Measurements from ENCODE around the gene HAAO. TPM values are rescaled to one million over a fixed set of nuclear protein-coding genes. Genes with fewer than 3 reads are reported as not detected.
"Not testable (repeated sequence)": the region's sequence is repeated elsewhere in the genome, so short reads cannot be mapped to it uniquely, and the experiment has no call there.

Gene HAAO
- total RNA-seq, 3 donors from 2014 or later: 4.4 to 6.2 (median 5.9) TPM

DNA sequence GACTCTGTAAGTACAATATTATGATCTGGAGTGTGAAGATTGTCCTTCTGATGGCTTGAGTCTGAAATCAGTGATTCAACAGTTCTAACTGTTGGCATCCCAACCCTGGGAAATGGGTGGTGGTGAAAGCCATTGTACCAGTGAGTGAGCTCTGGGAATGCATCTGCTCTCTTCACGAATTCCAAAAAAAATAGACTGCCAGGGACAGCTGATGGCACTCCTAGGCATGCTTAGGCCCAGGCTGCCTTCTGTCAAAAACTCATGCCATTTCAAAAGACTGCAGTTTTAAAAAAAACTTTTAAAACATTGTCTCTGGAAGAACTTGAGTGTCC is 48.8 kb downstream of the HAAO start:
- DNase-seq (ENCODE audit: low spot score in 2 of 2): no peak
- H3K27ac ChIP-seq: no peak overlapping the region
- no peaks in the 10 kb centered on the region for H3K4me1 ChIP-seq
- TF ChIP-seq POLR2AphosphoS5 (IDR thresholded peaks at IDR 0.05) (no peak), POLR2A (IDR thresholded peaks at IDR 0.05) (no peak)
- TF ChIP-seq, protein P1, sequence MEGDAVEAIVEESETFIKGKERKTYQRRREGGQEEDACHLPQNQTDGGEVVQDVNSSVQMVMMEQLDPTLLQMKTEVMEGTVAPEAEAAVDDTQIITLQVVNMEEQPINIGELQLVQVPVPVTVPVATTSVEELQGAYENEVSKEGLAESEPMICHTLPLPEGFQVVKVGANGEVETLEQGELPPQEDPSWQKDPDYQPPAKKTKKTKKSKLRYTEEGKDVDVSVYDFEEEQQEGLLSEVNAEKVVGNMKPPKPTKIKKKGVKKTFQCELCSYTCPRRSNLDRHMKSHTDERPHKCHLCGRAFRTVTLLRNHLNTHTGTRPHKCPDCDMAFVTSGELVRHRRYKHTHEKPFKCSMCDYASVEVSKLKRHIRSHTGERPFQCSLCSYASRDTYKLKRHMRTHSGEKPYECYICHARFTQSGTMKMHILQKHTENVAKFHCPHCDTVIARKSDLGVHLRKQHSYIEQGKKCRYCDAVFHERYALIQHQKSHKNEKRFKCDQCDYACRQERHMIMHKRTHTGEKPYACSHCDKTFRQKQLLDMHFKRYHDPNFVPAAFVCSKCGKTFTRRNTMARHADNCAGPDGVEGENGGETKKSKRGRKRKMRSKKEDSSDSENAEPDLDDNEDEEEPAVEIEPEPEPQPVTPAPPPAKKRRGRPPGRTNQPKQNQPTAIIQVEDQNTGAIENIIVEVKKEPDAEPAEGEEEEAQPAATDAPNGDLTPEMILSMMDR (IDR thresholded peaks at IDR 0.05): no peak
- H3K27me3 ChIP-seq: no peaks in the 10 kb centered on the region
- intact Hi-C loops (cut with DNase I; ENCODE audit: low total_unique reads): loop anchor here (5.0 kb wide), 1 partner anchor 331 kb away; no protein-coding TSS in a partner anchor
- no peaks in the 10 kb centered on the region for H3K9me3 ChIP-seq
- no peak overlapping the region for H3K4me3 ChIP-seq
- no peaks in the 10 kb centered on the region for H3K36me3 ChIP-seq

DNA sequence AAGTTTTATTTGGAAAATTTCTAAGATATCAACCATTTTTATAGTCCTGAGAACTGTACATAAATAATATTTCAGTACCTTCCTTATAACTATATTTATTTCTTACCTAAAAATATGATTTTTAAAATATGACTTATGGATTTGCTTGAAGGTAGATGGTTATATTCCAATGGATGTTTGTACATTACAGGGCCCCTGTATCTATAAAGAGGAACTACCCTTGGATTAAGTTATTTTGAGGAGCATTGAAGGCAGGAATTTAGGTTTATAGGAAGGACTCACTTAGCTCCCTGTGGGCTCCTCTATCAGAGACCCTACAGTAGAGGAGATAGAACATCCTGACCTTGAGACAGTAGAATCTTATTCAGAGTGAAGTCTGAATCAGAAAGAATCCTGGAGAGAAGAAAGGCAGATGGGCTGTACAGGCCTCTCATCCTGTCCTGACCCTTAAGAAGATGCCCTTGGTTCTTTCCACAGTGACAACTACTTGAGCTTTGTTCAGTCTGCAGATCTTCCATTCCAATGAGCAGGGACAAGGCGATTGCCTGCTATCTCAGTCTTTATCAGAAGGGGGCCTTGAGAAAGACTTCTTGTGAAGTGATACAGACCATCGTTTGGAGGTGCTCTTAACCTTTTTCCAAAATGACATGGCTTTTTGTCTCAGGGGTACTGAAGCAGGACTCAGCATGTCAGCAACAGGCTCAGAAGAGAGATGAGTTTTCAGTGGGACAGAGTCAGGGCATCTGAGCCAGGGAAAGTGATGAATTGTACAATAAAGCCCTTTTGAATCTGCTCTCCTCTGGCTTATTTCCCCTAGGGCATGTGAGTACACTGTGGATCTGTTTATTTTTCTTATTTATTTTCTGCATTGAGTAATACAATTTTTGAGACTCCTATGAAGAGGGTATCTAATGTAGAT is 49.4 kb downstream of the HAAO start:
- no peaks in the 10 kb centered on the region for H3K36me3 ChIP-seq
- DNase-seq (ENCODE audit: low spot score in 2 of 2): no peak
- intact Hi-C loops (cut with DNase I; ENCODE audit: low total_unique reads): loop anchor here (5.0 kb wide), 1 partner anchor 331 kb away; no protein-coding TSS in a partner anchor
- H3K9me3 ChIP-seq: no peaks in the 10 kb centered on the region
- TF ChIP-seq POLR2AphosphoS5 (IDR thresholded peaks at IDR 0.05) (no peak), POLR2A (IDR thresholded peaks at IDR 0.05) (no peak)
- TF ChIP-seq, protein P1 (IDR thresholded peaks at IDR 0.05): no peak
- H3K27ac ChIP-seq: no peak overlapping the region
- H3K4me3 ChIP-seq: no peak overlapping the region
- H3K27me3 ChIP-seq: no peaks in the 10 kb centered on the region
- no peaks in the 10 kb centered on the region for H3K4me1 ChIP-seq

DNA sequence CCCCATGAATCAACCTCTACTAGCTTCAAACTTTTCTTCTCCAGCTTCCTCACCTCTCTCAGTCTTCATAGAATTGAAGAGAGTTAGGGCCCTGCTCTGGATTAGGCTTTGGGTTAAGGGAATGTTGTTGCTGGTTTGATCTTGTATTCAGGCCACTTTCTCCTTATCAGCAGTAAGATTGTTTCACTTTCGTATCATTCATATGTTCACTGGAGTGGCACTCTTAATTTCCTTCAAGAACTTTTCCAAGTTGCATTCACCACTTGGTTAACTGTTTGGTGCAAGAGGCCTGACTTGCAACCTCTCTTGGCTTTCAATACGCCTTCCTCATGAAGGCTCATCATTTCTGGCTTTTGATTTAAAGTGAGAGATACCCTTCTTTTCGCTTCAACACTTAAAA is 51.2 kb downstream of the HAAO start:
- H3K27me3 ChIP-seq: no peaks in the 10 kb centered on the region
- no peak overlapping the region for H3K4me3 ChIP-seq
- no peak for DNase-seq (ENCODE audit: low spot score in 2 of 2)
- TF ChIP-seq POLR2AphosphoS5 (IDR thresholded peaks at IDR 0.05) (no peak), POLR2A (IDR thresholded peaks at IDR 0.05) (no peak)
- TF ChIP-seq, protein P1 (IDR thresholded peaks at IDR 0.05): no peak
- no peaks in the 10 kb centered on the region for H3K4me1 ChIP-seq
- intact Hi-C loops (cut with DNase I; ENCODE audit: low total_unique reads): loop anchor here (5.0 kb wide), 1 partner anchor 329 kb away; no protein-coding TSS in a partner anchor
- H3K36me3 ChIP-seq: no peaks in the 10 kb centered on the region
- no peak overlapping the region for H3K27ac ChIP-seq
- H3K9me3 ChIP-seq: no peaks in the 10 kb centered on the region

DNA sequence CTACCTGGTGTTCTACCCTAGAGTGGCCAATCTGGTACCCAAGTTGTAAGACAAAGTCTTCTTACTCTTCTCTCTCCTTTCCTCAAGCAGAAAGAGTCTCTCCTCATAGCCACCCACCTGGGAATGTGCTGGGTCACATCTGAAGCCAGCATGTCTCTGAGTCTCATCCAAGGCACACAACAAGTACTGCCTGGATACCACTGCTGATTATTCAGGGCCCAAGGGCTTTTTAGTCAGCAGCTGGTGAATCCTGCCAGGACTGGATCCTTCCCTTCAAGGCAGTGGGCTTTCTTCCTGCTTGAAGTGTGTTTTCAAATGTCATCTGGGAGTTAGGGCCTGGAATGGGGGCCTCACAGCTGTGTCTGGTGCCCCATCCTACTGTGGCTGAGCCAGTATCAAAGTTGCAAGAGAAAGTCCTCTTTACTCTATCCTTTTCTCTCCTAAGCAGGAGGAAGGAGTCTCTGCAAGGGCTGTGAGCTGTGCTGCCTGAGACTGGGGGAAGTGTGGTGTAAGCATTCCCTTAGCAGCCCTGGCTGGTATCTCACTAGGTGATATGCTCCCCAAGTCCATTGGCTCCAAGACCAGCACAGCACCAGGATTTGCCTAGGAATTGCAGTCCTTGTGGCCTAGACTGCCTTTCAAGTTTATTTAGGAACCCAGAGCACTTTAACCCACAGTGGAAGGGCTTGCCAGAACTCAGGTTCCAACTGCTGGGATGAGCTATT is 55.6 kb downstream of the HAAO start:
- Histone ChIP-seq H3K27me3 (no peaks in the 10 kb centered on the region), H3K27ac (no peak overlapping the region), H3K36me3 (no peaks in the 10 kb centered on the region), H3K4me1 (no peaks in the 10 kb centered on the region), H3K9me3 (no peaks in the 10 kb centered on the region), H3K4me3 (no peak overlapping the region)
- no peak for TF ChIP-seq POLR2A (IDR thresholded peaks at IDR 0.05)
- TF ChIP-seq POLR2AphosphoS5 (IDR thresholded peaks at IDR 0.05): no peak
- TF ChIP-seq, protein P1 (IDR thresholded peaks at IDR 0.05): no peak
- no peak for DNase-seq (ENCODE audit: low spot score in 2 of 2)
- intact Hi-C loops (cut with DNase I; ENCODE audit: low total_unique reads): no loop called here

DNA sequence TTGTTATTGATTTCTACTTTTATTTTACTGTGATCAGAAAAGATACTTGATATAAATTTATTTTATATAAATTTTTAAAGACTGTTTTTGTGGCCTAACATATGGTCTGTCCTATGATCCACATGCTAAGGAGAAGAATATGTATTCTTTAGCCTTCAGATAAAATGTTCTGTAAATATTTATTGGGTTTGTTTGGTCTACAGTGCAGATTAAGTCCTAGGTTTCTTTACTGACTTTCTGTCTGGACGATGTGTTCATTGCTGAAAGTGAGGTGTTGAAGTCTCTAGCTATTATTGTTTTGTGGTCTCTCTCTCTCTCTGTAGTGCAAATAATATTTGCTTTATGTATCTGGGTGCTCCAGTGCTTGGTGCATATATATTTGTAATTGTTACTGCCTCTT is 58.5 kb downstream of the HAAO start:
- H3K9me3 ChIP-seq: peaks cover 0 to 7% of the 10 kb centered on the region in 2 donors
- H3K4me1 ChIP-seq: no peaks in the 10 kb centered on the region
- no peak for DNase-seq (ENCODE audit: low spot score in 2 of 2)
- H3K36me3 ChIP-seq: no peaks in the 10 kb centered on the region
- no peak overlapping the region for H3K27ac ChIP-seq
- no peaks in the 10 kb centered on the region for H3K27me3 ChIP-seq
- TF ChIP-seq POLR2AphosphoS5 (IDR thresholded peaks at IDR 0.05) (no peak), POLR2A (IDR thresholded peaks at IDR 0.05) (no peak)
- TF ChIP-seq, protein P1 (IDR thresholded peaks at IDR 0.05): no peak
- intact Hi-C loops (cut with DNase I; ENCODE audit: low total_unique reads): no loop called here
- no peak overlapping the region for H3K4me3 ChIP-seq

DNA sequence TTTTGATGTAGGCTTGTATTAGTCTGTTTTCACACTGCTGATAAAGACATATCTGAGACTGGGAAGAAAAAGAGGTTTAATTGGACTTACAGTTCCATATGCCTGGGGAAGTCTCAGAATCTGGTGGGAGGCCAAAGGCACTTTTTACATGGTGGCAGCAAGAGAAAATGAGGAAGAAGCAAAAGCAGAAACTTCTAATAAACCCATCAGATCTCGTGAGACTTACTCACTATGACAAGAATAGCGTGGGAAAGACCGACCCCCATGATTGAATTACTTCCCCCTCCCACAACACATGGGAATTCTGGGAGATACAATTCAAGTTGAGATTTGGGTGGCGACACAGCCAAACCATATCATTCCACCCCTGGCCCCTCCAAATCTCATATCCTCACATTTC is 61.1 kb downstream of the HAAO start:
- H3K4me3 ChIP-seq; H3K36me3 ChIP-seq; DNase-seq (ENCODE audit: low spot score in 2 of 2); H3K27ac ChIP-seq; H3K9me3 ChIP-seq; H3K4me1 ChIP-seq; H3K27me3 ChIP-seq; intact Hi-C loops (cut with DNase I; ENCODE audit: low total_unique reads): not testable (repeated sequence)
